GM20000 (cell line): ENCODE results near the gene DDX10.
"Not testable (repeated sequence)": the region's sequence is repeated elsewhere in the genome, so short reads cannot be mapped to it uniquely, and the experiment has no call there.

Experiments used
- DNase-seq: peaks from one replicate; pipeline ENCODE4 v3.0.0; 2012; ENCODE audit warnings: low spot score
- CTCF ChIP-seq: IDR thresholded peaks from 2 replicates; pipeline ENCODE4 v1.5.1; 2012; ENCODE audit warnings: mild to moderate bottlenecking, control low read depth; ENCODE audit errors: extremely low read depth, missing control alignments

DDX10 gene

GRCh38 chr11:108775324-108775723, 110.5 kb downstream of the DDX10 start:
- no peak for TF ChIP-seq CTCF
- DNase-seq = no peak

- DNase-seq = not testable (repeated sequence)
These were observed 114.3 kb downstream of the DDX10 start for GRCh38 chr11:108779147-108779546.

GRCh38 chr11:108780119-108780518, 115.2 kb downstream of the DDX10 start:
- no peak for DNase-seq
- no peak for TF ChIP-seq CTCF

GRCh38 chr11:108781946-108782345, 117.1 kb downstream of the DDX10 start:
- no peak for TF ChIP-seq CTCF
- DNase-seq = no peak

GRCh38 chr11:108786281-108786990, 121.6 kb downstream of the DDX10 start:
- TF ChIP-seq CTCF = no peak
- no peak for DNase-seq

GRCh38 chr11:108787105-108787504, 122.2 kb downstream of the DDX10 start:
- no peak for DNase-seq
- no peak for TF ChIP-seq CTCF

- peak; percentile 11 for DNase-seq
- peak; percentile 11 for TF ChIP-seq CTCF
These were observed 123.8 kb downstream of the DDX10 start for GRCh38 chr11:108788565-108789199.
